ENCODE results near the gene FAM124B. TPM values are rescaled to one million over a fixed set of nuclear protein-coding genes. Genes with fewer than 3 reads are reported as not detected.

FAM124B gene
- total and polyA plus RNA-seq, 3 donors from 2014 or later: 0.37 to 0.80 (median 0.39) TPM

DNA sequence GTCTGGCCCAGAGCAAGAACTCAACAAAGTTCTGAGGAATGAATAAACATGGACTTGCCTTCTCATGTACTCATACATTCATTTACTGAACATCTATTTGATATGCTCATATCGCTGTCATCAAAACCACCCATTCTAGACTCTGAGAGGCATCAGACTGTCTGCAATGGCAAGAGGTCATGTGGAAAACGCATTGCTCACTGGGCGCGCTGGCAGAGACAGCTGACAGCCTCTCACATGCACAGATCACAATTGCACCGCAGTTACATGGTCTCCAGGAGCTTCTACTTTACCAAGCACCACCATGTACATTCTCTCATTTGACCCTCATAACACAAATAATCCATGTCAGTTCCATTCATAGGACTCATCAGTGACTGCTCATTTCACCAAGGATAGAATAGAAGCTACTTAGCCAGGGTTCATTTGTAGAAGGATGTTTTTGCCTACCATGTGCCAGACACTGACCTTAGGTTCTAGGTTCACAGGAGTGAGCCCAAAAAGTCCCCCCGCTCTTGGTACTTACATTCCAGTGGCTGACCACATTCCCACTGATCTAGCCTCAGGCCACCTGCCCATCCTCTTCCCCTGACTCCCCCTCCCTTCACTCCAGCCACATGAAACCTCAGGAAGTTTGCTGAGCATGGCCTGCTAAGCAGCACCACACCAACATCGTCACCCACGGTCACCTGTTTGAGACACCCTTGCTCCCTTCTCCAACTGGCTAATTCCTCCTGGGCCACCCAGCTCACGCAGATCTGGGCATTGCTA, 6.1 kb downstream of the FAM124B start:
- no peaks in the 10 kb centered on the region for H3K36me3 ChIP-seq (ENCODE audit: low read depth, missing control alignments)
- TF ChIP-seq, protein P1, sequence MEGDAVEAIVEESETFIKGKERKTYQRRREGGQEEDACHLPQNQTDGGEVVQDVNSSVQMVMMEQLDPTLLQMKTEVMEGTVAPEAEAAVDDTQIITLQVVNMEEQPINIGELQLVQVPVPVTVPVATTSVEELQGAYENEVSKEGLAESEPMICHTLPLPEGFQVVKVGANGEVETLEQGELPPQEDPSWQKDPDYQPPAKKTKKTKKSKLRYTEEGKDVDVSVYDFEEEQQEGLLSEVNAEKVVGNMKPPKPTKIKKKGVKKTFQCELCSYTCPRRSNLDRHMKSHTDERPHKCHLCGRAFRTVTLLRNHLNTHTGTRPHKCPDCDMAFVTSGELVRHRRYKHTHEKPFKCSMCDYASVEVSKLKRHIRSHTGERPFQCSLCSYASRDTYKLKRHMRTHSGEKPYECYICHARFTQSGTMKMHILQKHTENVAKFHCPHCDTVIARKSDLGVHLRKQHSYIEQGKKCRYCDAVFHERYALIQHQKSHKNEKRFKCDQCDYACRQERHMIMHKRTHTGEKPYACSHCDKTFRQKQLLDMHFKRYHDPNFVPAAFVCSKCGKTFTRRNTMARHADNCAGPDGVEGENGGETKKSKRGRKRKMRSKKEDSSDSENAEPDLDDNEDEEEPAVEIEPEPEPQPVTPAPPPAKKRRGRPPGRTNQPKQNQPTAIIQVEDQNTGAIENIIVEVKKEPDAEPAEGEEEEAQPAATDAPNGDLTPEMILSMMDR (IDR thresholded peaks at IDR 0.05): no peak
- no peak for TF ChIP-seq POLR2A (IDR thresholded peaks at IDR 0.05)
- WGBS, 2 donors: 74 to 95% methylated on average over 9 of the region's 9 CpGs
- H3K9me3 ChIP-seq: no peaks in the 10 kb centered on the region
- H3K4me1 ChIP-seq: no peaks in the 10 kb centered on the region
- no peak overlapping the region for H3K27ac ChIP-seq
- no peak overlapping the region for H3K4me3 ChIP-seq
- no peaks in the 10 kb centered on the region for H3K27me3 ChIP-seq
- no peak for DNase-seq
- intact Hi-C loops (cut with DNase I; ENCODE audit: low total_unique reads): no loop called here

- Histone ChIP-seq H3K27ac (no peak overlapping the region), H3K27me3 (no peaks in the 10 kb centered on the region), H3K4me3 (no peak overlapping the region), H3K36me3 (ENCODE audit: low read depth, missing control alignments) (no peaks in the 10 kb centered on the region), H3K9me3 (no peaks in the 10 kb centered on the region), H3K4me1 (no peaks in the 10 kb centered on the region)
- DNase-seq: no peak
- TF ChIP-seq, protein P1 (IDR thresholded peaks at IDR 0.05): no peak
- TF ChIP-seq POLR2A (IDR thresholded peaks at IDR 0.05): no peak
- 89% methylated on average over 3 of the region's 3 CpGs for WGBS, 2 donors
- intact Hi-C loops (cut with DNase I; ENCODE audit: low total_unique reads): no loop called here
Measured at GRCh38 chr2:224393157-224393872, 8.6 kb downstream of the FAM124B start.

GRCh38 chr2:224392545-224392944, 9.4 kb downstream of the FAM124B start:
- 76 to 81% methylated on average over 4 of the region's 4 CpGs for WGBS, 2 donors
- TF ChIP-seq, protein P1 (IDR thresholded peaks at IDR 0.05): no peak
- no peak for TF ChIP-seq POLR2A (IDR thresholded peaks at IDR 0.05)
- H3K27me3 ChIP-seq: no peaks in the 10 kb centered on the region
- H3K4me3 ChIP-seq: no peak overlapping the region
- DNase-seq: no peak
- intact Hi-C loops (cut with DNase I; ENCODE audit: low total_unique reads): no loop called here
- no peaks in the 10 kb centered on the region for H3K9me3 ChIP-seq
- no peaks in the 10 kb centered on the region for H3K4me1 ChIP-seq
- no peaks in the 10 kb centered on the region for H3K36me3 ChIP-seq (ENCODE audit: low read depth, missing control alignments)
- no peak overlapping the region for H3K27ac ChIP-seq

- H3K27ac ChIP-seq: no peak overlapping the region
- no peak for DNase-seq
- no peaks in the 10 kb centered on the region for H3K4me1 ChIP-seq
- 46 to 72% methylated on average over 5 of the region's 5 CpGs for WGBS, 2 donors
- TF ChIP-seq, protein P1 (IDR thresholded peaks at IDR 0.05): no peak
- TF ChIP-seq POLR2A (IDR thresholded peaks at IDR 0.05): no peak
- H3K27me3 ChIP-seq: no peaks in the 10 kb centered on the region
- intact Hi-C loops (cut with DNase I; ENCODE audit: low total_unique reads): no loop called here
- H3K36me3 ChIP-seq (ENCODE audit: low read depth, missing control alignments): no peaks in the 10 kb centered on the region
- no peaks in the 10 kb centered on the region for H3K9me3 ChIP-seq
- no peak overlapping the region for H3K4me3 ChIP-seq
Measured at GRCh38 chr2:224389317-224389716, 12.6 kb downstream of the FAM124B start.

Data from testis (tissue), 3 donors.